T-helper 17 cell (primary cell): ENCODE measurements around the gene SDK1. TPM values are rescaled to one million over a fixed set of nuclear protein-coding genes. Genes with fewer than 3 reads are reported as not detected.
A peak's percentile ranks its signal among the peaks of the same experiment; 100 is the strongest.

Experiments
- ATAC-seq: fragments of 150-1000 bp; cut with Tn5 transposase; 2 replicates; pipeline ENCODE4 v1.10.0; 2021; ENCODE audit warnings: mild to moderate bottlenecking, moderate library complexity
- DNase-seq, 3 donors: peaks; one replicate each; pipeline versions ENCODE4 v3.0.0 to v3.0.0-alpha.2; 2020 to 2021
- H3K9me3 ChIP-seq: one replicate; pipeline ENCODE4 v1.7.0; 2013; ENCODE audit warnings: low read length, mild to moderate bottlenecking; ENCODE audit not compliant: control insufficient read depth, poor library complexity, severe bottlenecking
- H3K27ac Mint-ChIP-seq: one replicate; pipeline ENCODE4 v1.8.0; 2022; ENCODE audit warnings: mild to moderate bottlenecking, moderate library complexity, mixed read lengths
- H3K27me3 Mint-ChIP-seq: one replicate; pipeline ENCODE4 v1.8.0; 2022; ENCODE audit warnings: mixed read lengths
- H3K36me3 Mint-ChIP-seq: one replicate; pipeline ENCODE4 v1.8.0; 2022; ENCODE audit warnings: low read depth, mixed read lengths
- H3K4me1 Mint-ChIP-seq: one replicate; pipeline ENCODE4 v1.8.0; 2022; ENCODE audit warnings: mild to moderate bottlenecking, mixed read lengths
- H3K4me3 Mint-ChIP-seq: one replicate; pipeline ENCODE4 v1.8.0; 2022; ENCODE audit warnings: mild to moderate bottlenecking, moderate library complexity, mixed read lengths
- total RNA-seq, 4 donors: library from RNA in 2 of 4; stranded (reverse) in 2 of 4; gene quantifications; one replicate each; pipeline ENCODE4 v1.2.3 and lab custom pipeline; 2022 to 2026

SDK1 gene
- total RNA-seq, 2 donors from 2014 or later: 0.12 to 0.13 TPM

- H3K9me3 ChIP-seq: no peaks in the 10 kb centered on the region
- Mint-ChIP-seq H3K27me3 (no peaks in the 10 kb centered on the region), H3K4me1 (no peaks in the 10 kb centered on the region), H3K4me3 (no peak overlapping the region), H3K27ac (no peak overlapping the region), H3K36me3 (no peaks in the 10 kb centered on the region)
- no peak for DNase-seq
- no peak for ATAC-seq
Measured at GRCh38 chr7:3977391-3977790, 676.3 kb downstream of the SDK1 start.

- H3K36me3 Mint-ChIP-seq: no peaks in the 10 kb centered on the region
- ATAC-seq (no peak), DNase-seq (no peak)
- no peak overlapping the region for H3K4me3 Mint-ChIP-seq
- no peak overlapping the region for H3K27ac Mint-ChIP-seq
- H3K9me3 ChIP-seq: no peaks in the 10 kb centered on the region
- no peaks in the 10 kb centered on the region for H3K4me1 Mint-ChIP-seq
- no peaks in the 10 kb centered on the region for H3K27me3 Mint-ChIP-seq
Measured at GRCh38 chr7:3978839-3979238, 677.8 kb downstream of the SDK1 start.

DNA sequence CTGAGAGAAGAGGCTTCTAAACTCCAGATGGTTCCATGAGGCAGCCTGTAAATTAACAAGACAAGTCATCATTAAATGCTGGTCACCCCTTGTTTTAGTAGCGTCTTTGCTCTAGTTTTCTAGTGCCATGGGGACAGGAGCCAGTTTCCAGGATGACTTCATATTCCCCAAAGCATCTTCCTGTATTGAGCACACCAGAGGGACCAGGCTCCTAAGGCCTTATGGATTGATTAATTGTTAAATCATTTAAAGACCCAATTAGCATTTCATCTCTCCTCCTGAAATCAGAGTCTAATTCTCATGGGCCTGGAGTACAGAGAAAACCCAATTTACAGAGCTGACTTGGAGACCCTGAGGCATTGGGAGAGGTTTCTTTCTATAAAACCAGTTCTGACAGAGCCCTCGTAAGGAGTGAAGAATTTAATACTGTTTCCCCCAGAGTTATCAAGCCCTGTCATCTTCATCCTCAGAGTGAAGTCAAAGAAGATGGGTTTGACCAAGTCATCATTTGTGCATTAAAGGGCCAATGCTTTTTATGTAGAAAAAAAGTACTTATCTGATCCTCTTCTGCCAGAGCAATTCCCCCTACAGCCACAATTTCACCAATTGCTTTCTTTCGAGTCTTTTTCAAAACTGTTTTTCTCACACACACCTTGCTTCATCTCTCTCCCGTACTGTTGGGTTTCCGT is 678.7 kb downstream of the SDK1 start:
- no peak for ATAC-seq
- H3K36me3 Mint-ChIP-seq: no peaks in the 10 kb centered on the region
- no peak for DNase-seq
- no peak overlapping the region for H3K4me3 Mint-ChIP-seq
- no peaks in the 10 kb centered on the region for H3K9me3 ChIP-seq
- H3K27ac Mint-ChIP-seq: no peak overlapping the region
- no peaks in the 10 kb centered on the region for H3K27me3 Mint-ChIP-seq
- H3K4me1 Mint-ChIP-seq: no peaks in the 10 kb centered on the region

GRCh38 chr7:3980300-3980643 is 679.2 kb downstream of the SDK1 start:
- ATAC-seq (no peak), DNase-seq (no peak)
- H3K4me1 Mint-ChIP-seq: no peaks in the 10 kb centered on the region
- H3K4me3 Mint-ChIP-seq: no peak overlapping the region
- no peak overlapping the region for H3K27ac Mint-ChIP-seq
- H3K9me3 ChIP-seq: no peaks in the 10 kb centered on the region
- H3K27me3 Mint-ChIP-seq: no peaks in the 10 kb centered on the region
- no peaks in the 10 kb centered on the region for H3K36me3 Mint-ChIP-seq

DNA sequence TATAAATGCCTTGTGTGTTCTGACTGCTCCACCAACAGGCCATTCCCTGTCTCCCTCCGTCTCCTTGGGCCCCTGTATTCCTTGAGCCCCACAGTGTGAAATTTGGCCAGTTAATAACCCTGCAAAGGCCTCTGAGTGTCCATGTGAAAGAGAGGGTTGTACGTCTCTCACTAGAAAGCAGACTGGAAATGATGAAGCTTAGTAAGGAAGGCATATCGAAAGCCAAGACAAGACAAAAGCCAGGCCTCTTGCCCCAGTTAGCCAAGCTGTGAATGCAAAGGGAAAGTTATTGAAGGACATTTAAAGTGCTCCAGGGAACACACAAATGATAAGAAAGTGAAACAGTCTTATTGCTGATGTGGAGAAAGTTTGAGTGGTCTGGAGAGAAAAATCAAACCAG is 680.2 kb downstream of the SDK1 start:
- H3K9me3 ChIP-seq: no peaks in the 10 kb centered on the region

DNA sequence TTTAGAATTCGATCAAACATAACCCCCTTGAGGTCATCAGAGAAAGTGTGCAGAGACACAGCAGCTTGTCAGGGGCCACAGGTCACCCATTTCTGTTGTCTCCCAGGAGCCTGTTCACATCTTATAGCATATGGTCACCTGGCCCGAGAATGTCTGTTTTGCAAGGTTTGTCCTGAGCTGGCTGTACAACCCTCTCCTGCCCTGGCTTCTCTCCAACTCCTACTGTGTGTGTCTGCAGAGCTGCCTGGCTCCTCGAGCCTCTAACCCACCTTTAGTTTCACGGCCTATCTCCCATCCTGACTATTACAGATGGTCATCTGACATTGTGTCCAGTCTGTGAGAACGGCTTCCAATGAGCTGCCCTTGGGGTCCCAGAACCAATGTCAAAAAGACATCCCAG is 683.4 kb downstream of the SDK1 start:
- Mint-ChIP-seq H3K36me3 (no peaks in the 10 kb centered on the region), H3K4me3 (no peak overlapping the region)

More for the DNA sequence above, 680.2 kb downstream of the SDK1 start:
- Mint-ChIP-seq H3K27ac (no peak overlapping the region), H3K4me1 (no peaks in the 10 kb centered on the region), H3K27me3 (no peaks in the 10 kb centered on the region), H3K4me3 (no peak overlapping the region), H3K36me3 (no peaks in the 10 kb centered on the region)
- DNase-seq (no peak), ATAC-seq (no peak)

GRCh38 chr7:3986927-3987326 is 685.9 kb downstream of the SDK1 start:
- ATAC-seq (no peak), DNase-seq (no peak)
- no peak overlapping the region for H3K27ac Mint-ChIP-seq
- H3K27me3 Mint-ChIP-seq: peaks cover 18% of the 10 kb centered on the region
- H3K9me3 ChIP-seq: no peaks in the 10 kb centered on the region
- no peaks in the 10 kb centered on the region for H3K4me1 Mint-ChIP-seq
- no peaks in the 10 kb centered on the region for H3K36me3 Mint-ChIP-seq
- H3K4me3 Mint-ChIP-seq: no peak overlapping the region

More for the DNA sequence above, 683.4 kb downstream of the SDK1 start:
- H3K9me3 ChIP-seq: no peaks in the 10 kb centered on the region
- DNase-seq (no peak), ATAC-seq (no peak)
- Mint-ChIP-seq H3K27ac (no peak overlapping the region), H3K4me1 (no peaks in the 10 kb centered on the region), H3K27me3 (peaks cover 9% of the 10 kb centered on the region)

DNA sequence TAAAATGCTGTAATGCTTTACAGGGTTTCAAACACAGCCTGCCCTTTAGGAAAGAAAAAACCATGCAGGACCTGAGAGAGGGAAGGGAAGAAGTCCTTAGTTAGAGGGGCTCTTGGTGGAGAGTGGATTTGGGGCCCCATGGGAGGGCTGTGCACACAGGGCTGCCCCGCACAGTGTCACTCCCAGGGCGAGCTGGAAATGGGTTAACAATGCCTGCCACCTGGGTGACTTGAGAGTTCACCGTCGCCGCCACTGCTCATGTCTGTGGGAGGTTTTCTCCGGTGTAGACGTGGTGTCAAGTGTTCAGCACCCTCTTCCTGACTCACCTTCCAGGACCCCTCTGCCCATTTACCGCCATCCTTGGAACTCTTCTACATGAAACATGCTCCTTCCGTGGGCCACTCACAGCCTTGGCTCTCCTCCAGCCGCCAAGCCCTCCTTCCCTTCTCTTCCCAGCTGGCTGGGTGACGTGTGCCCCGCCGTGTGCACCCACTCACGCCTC is 686.4 kb downstream of the SDK1 start:
- Mint-ChIP-seq H3K4me1 (no peaks in the 10 kb centered on the region), H3K27ac (no peak overlapping the region), H3K27me3 (peaks cover 18% of the 10 kb centered on the region), H3K36me3 (no peaks in the 10 kb centered on the region), H3K4me3 (no peak overlapping the region)
- ATAC-seq: no peak
- H3K9me3 ChIP-seq: no peaks in the 10 kb centered on the region
- no peak for DNase-seq

DNA sequence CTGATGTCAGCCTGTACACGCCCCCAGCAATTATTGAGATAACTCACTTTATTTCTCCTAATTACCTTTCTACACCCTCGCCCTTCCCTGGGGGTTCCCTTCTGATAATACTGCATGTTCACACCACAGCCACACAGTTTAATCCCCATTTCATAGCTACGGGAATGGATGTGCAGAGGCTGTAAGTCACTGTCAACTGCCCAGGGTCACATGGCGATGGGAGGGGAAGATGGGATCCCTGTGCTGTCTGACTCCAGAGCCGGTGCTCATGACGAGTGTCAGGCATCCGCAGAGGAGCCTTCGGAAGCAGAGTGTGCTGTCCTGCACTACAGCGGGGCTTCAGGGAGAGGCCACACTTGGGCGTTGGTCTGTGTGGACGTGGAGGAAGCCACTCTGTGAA is 688.7 kb downstream of the SDK1 start:
- Mint-ChIP-seq H3K4me1 (no peaks in the 10 kb centered on the region), H3K36me3 (no peaks in the 10 kb centered on the region), H3K4me3 (no peak overlapping the region), H3K27me3 (peaks cover 20% of the 10 kb centered on the region), H3K27ac (no peak overlapping the region)
- H3K9me3 ChIP-seq: no peaks in the 10 kb centered on the region
- no peak for DNase-seq
- no peak for ATAC-seq

DNA sequence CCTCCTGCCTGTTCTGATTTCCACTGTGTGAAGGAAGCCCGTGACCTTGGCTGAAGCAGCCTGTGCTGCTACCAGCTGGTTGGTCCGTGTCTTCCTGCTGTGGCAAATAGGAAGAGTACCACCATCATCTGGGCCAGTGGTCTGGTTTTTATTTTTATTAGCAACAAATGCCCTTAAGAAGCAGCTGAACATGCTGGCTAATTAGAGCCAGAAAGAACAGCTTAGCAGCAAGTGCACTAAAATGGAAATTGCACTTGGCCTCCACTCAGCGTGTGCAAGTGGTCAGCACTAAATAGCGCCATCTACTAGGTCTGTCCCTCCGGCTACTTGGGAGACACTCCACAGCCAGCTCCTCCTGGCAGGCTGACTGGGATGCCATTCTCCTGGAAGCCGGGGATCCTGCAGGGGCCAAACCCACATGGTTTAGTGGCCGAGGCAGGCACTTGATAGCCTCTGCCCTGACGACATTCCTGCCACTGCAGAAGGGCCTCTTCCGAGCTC is 690.7 kb downstream of the SDK1 start:
- ATAC-seq: no peak
- H3K9me3 ChIP-seq: no peaks in the 10 kb centered on the region
- no peak overlapping the region for H3K4me3 Mint-ChIP-seq
- DNase-seq: no peak
- no peak overlapping the region for H3K27ac Mint-ChIP-seq
- H3K27me3 Mint-ChIP-seq: peaks cover 37% of the 10 kb centered on the region
- H3K4me1 Mint-ChIP-seq: no peaks in the 10 kb centered on the region
- peaks cover 2% of the 10 kb centered on the region for H3K36me3 Mint-ChIP-seq

- Mint-ChIP-seq H3K36me3 (peaks cover 5% of the 10 kb centered on the region), H3K4me1 (no peaks in the 10 kb centered on the region), H3K4me3 (no peak overlapping the region), H3K27me3 (peaks cover 44% of the 10 kb centered on the region), H3K27ac (no peak overlapping the region)
- no peak for ATAC-seq
- no peaks in the 10 kb centered on the region for H3K9me3 ChIP-seq
- DNase-seq: no peak
Measured at GRCh38 chr7:3992841-3993240, 691.8 kb downstream of the SDK1 start.

- peaks cover 2% of the 10 kb centered on the region for H3K4me1 Mint-ChIP-seq
- ATAC-seq: no peak
- peaks cover 7% of the 10 kb centered on the region for H3K36me3 Mint-ChIP-seq
- peaks cover 45% of the 10 kb centered on the region for H3K27me3 Mint-ChIP-seq
- no peaks in the 10 kb centered on the region for H3K9me3 ChIP-seq
- DNase-seq: no peak
- H3K27ac Mint-ChIP-seq: no peak overlapping the region
- H3K4me3 Mint-ChIP-seq: no peak overlapping the region
Measured at GRCh38 chr7:3994764-3995163, 693.7 kb downstream of the SDK1 start.

DNA sequence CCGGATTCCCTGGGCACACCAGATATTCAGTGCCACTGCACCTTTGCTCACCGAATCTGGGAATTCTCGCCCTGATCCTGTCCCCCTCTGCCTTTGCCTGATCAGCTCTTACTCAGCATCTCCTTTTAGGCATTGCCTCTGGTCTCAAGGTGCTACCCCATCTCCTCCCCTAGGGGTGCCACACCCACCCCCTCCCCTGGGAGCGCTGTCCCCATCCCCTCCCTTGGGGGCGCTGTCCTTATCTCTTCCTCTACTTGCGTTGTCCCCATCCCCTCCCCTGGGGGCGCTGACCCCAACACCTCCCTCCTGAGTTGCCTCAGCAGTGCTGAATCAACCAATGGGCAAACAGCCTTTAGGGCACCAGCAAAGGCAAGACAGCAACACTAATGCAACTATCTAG is 694.1 kb downstream of the SDK1 start:
- DNase-seq: no peak
- no peaks in the 10 kb centered on the region for H3K9me3 ChIP-seq
- Mint-ChIP-seq H3K4me1 (peaks cover 2% of the 10 kb centered on the region), H3K27me3 (peaks cover 45% of the 10 kb centered on the region), H3K36me3 (peaks cover 7% of the 10 kb centered on the region), H3K4me3 (no peak overlapping the region), H3K27ac (no peak overlapping the region)
- peak; percentile 18 for ATAC-seq

GRCh38 chr7:3998060-3998459 is 697.0 kb downstream of the SDK1 start:
- H3K27me3 Mint-ChIP-seq: peaks cover 55% of the 10 kb centered on the region
- H3K27ac Mint-ChIP-seq: no peak overlapping the region
- peaks cover 7% of the 10 kb centered on the region for H3K36me3 Mint-ChIP-seq
- ATAC-seq (no peak), DNase-seq (no peak)
- H3K9me3 ChIP-seq: no peaks in the 10 kb centered on the region
- H3K4me1 Mint-ChIP-seq: peaks cover 2% of the 10 kb centered on the region
- no peak overlapping the region for H3K4me3 Mint-ChIP-seq
